Spleen (tissue), 7 donors: ENCODE data around the gene PDE8A.

ENCODE experiments used
- POLR2A ChIP-seq, 3 donors: fragments of 450-650 bp; IDR thresholded peaks; one replicate each; pipeline ENCODE4 v1.5.1; 2017; ENCODE audit warnings: antibody characterized with exemption in 3 of 3, mild to moderate bottlenecking in 1 of 3
- POLR2AphosphoS5 ChIP-seq, 3 donors: sonication (generic); formaldehyde crosslinking; IDR thresholded peaks; one replicate each; pipeline ENCODE4 v1.5.1; 2017; ENCODE audit warnings: antibody characterized with exemption in 3 of 3
- TF ChIP-seq, protein P1 (sequence below), 11 experiments: fragments of 200-600 bp in 7 of 11; fragments of 450-650 bp in 4 of 11; sonication (generic) in 4 of 11; IDR thresholded peaks in 8 of 11; conservative IDR thresholded peaks in 3 of 11; 1 replicate in 7 of 11; 2 replicates in 4 of 11; pipeline versions ENCODE4 v1.4.0 to v1.8.0; 2016 to 2021; ENCODE audit warnings: antibody characterized with exemption in 11 of 11, inconsistent platforms in 4 of 11, mild to moderate bottlenecking in 1 of 11
- donor health status: DM: no; HTN: no; CAD: no; lungs with moderate emphysema.
- donor health status: DM: no; HTN: no; CAD: no.
- donor health status: DM: no; HTN: no; CAD: no.

DNA sequence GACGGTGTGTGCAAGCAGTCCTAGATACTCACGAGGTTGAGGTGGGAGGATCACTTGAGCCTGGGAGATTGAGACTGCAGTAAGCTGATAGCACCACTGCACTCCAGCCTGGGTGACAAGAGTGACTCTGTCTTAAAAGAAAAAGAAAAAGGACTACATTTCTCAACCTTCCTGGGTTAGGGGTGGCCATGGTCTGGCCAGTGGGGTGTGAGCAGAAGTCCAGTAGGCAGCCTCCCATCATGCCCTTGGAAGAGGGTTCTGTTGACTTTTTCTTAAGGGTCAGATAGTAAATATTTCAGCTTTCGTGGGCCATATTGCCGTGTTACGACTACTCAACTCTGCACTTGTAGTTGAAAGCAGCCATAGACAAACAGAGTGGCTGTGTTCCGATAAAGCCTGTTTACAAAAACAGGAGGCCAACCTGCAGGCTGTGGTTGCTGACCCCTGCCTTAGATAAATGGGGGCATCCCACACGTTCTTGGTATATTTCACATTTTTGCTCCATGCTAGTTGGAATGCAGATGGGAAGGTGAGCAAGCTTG is 31.0 kb upstream of the PDE8A start:
- TF ChIP-seq, protein P1, sequence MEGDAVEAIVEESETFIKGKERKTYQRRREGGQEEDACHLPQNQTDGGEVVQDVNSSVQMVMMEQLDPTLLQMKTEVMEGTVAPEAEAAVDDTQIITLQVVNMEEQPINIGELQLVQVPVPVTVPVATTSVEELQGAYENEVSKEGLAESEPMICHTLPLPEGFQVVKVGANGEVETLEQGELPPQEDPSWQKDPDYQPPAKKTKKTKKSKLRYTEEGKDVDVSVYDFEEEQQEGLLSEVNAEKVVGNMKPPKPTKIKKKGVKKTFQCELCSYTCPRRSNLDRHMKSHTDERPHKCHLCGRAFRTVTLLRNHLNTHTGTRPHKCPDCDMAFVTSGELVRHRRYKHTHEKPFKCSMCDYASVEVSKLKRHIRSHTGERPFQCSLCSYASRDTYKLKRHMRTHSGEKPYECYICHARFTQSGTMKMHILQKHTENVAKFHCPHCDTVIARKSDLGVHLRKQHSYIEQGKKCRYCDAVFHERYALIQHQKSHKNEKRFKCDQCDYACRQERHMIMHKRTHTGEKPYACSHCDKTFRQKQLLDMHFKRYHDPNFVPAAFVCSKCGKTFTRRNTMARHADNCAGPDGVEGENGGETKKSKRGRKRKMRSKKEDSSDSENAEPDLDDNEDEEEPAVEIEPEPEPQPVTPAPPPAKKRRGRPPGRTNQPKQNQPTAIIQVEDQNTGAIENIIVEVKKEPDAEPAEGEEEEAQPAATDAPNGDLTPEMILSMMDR (IDR thresholded peaks at IDR 0.05 in 8 of 11, conservative IDR thresholded peaks at IDR 0.05 in 3 of 11): no peak
- TF ChIP-seq POLR2AphosphoS5 (IDR thresholded peaks at IDR 0.05) (no peak), POLR2A (IDR thresholded peaks at IDR 0.05) (no peak)
